ENCODE results near the gene RALGAPB.

Gene RALGAPB

GRCh38 chr20:38617830-38618196 lies 145.2 kb downstream of the RALGAPB start:
- DNase-seq, result no peak

- DNase-seq, result no peak
Observed at GRCh38 chr20:38620441-38620840, 147.8 kb downstream of the RALGAPB start.

DNA sequence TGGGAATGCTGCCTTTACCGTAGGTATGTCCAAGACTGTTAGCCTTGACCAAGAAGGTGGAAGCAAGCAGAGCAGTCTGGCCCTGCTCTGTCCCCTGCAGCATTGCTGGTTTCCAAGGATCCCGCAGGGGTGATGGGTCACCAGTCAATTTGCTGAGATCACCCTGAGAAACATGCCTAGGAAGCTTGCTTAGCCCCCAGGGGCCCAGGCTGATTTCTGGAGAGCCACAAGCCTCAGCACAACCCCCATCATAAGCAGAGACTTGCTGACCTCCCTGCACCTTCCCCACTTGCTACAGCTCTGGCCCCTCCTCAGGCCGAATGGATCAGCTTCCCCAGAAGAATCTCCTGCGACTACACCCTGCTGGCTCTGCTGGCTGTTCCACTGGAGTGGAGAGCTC lies 150.4 kb downstream of the RALGAPB start:
- no peak for DNase-seq

DNA sequence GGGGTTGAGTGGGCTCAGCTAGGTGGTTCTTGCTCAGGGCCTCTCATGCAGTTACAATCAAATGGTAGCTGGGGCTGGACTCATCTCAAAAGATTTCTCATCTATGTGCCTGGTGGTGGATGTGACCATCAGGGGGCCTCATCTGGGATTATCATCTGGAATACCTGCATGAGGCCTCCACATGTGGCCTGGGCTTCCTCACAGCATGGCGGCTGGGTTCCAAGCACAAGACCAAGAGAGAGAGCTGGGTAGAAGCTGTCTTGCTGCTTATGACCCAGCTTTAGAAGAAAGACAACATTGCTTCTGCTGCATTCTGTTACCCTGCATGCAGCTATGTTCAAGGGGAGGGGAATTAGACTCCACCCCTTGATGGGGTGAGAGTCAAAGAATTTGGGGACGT lies 151.4 kb downstream of the RALGAPB start:
- DNase-seq, result no peak

GRCh38 chr20:38625896-38626295 lies 153.3 kb downstream of the RALGAPB start:
- no peak for DNase-seq

GRCh38 chr20:38626921-38627659 lies 154.4 kb downstream of the RALGAPB start:
- DNase-seq, result no peak
